ENCODE data around the gene PCNX4. TPM values are rescaled to one million over a fixed set of nuclear protein-coding genes. Genes with fewer than 3 reads are reported as not detected.

The PCNX4 gene
- total RNA-seq, 1 experiment from 2014 or later, result 48.4 TPM

DNA sequence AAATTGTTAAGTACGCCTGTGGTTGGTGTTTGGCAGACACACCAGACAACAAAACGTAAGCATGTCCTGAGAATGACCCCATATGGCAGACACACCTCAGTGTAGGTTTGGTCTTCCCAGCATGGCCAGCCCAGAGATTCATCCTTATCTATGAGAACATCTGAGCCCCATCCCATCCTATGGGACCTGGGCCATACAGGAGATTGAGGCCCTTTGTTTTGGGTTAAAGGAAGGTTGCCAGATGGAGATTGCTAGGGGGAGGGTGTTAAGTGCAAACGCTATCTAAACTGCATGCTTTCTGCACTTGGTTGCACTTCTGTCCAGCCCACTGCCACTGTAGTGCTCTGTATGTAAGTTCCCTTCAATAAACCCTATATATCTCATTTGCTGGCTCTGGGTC lies 4.1 kb upstream of the PCNX4 start:
- ChIA-PET CTCF (no interaction called here), POLR2A (no interaction called here), RAD21 (ENCODE audit: low non-redundant PET in 1 of 2, low total read pairs in 2 of 2, uncharacterized antibody in 2 of 2, unreplicated experiment in 2 of 2) (no interaction called here)
- BruUV-seq (replicated peaks), result no TSS peak
- Histone ChIP-seq H3K9me3 (ENCODE audit: control insufficient read depth in 1 of 2, insufficient read depth in 1 of 2, low read depth in 1 of 2, low read length in 2 of 2) (no peaks in the 10 kb centered on the region), H3K27me3 (ENCODE audit: insufficient read depth, low read length) (no peaks in the 10 kb centered on the region), H3K9ac (ENCODE audit: low read length) (no peak overlapping the region), H4K20me1 (ENCODE audit: insufficient read depth) (no peaks in the 10 kb centered on the region), H2AFZ (ENCODE audit: low read depth, low read length, poor library complexity, severe bottlenecking) (no peak overlapping the region), H3K79me2 (ENCODE audit: insufficient read depth, low read length) (peaks cover 6% of the 10 kb centered on the region), H3K4me3 (replicated peaks in 1 of 2; ENCODE audit: low read depth in 1 of 2, low read length in 2 of 2) (no peak overlapping the region), H3K4me2 (ENCODE audit: low read length) (no peak overlapping the region), H3K27ac (ENCODE audit: low read depth, low read length) (no peak overlapping the region), H3K36me3 (ENCODE audit: control insufficient read depth in 1 of 2, insufficient read depth in 2 of 2, low read length in 2 of 2) (no peaks in the 10 kb centered on the region), H3K4me1 (ENCODE audit: control insufficient read depth in 1 of 2, insufficient read depth in 2 of 2, low read length in 2 of 2) (peaks cover 6 to 7% of the 10 kb centered on the region in 2 experiments), H3K9me2 (ENCODE audit: insufficient read depth) (no peaks in the 10 kb centered on the region)
- intact Hi-C loops (cut with micrococcal nuclease), result no loop called here
- DNase-seq (ENCODE audit: low read depth, low spot score) (no peak), ATAC-seq (no peak)
- TF ChIP-seq POLR2AphosphoS5 (IDR thresholded peaks at IDR 0.05; ENCODE audit: low read depth, low read length) (no peak), EGR1 (IDR thresholded peaks at IDR 0.05; ENCODE audit: low read depth) (no peak), CBX3 (IDR thresholded peaks at IDR 0.05; ENCODE audit: low read depth) (no peak), SRF (IDR thresholded peaks at IDR 0.05; ENCODE audit: low read depth) (no peak), POLR2A (IDR thresholded peaks at IDR 0.05; ENCODE audit: borderline replicate concordance, extremely low read depth, insufficient read depth, insufficient read length) (no peak), ELF1 (IDR thresholded peaks at IDR 0.05; ENCODE audit: borderline replicate concordance, low read depth) (no peak), FOSL1 (IDR thresholded peaks at IDR 0.05; ENCODE audit: low read depth) (no peak), EZH2 (IDR thresholded peaks at IDR 0.05) (no peak), YY1 (IDR thresholded peaks at IDR 0.05; ENCODE audit: extremely low read depth, insufficient replicate concordance, low read depth, low read length) (no peak)
- TF ChIP-seq, protein P1, sequence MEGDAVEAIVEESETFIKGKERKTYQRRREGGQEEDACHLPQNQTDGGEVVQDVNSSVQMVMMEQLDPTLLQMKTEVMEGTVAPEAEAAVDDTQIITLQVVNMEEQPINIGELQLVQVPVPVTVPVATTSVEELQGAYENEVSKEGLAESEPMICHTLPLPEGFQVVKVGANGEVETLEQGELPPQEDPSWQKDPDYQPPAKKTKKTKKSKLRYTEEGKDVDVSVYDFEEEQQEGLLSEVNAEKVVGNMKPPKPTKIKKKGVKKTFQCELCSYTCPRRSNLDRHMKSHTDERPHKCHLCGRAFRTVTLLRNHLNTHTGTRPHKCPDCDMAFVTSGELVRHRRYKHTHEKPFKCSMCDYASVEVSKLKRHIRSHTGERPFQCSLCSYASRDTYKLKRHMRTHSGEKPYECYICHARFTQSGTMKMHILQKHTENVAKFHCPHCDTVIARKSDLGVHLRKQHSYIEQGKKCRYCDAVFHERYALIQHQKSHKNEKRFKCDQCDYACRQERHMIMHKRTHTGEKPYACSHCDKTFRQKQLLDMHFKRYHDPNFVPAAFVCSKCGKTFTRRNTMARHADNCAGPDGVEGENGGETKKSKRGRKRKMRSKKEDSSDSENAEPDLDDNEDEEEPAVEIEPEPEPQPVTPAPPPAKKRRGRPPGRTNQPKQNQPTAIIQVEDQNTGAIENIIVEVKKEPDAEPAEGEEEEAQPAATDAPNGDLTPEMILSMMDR (IDR thresholded peaks at IDR 0.05 in 2 of 3, conservative IDR thresholded peaks at IDR 0.05 in 1 of 3; ENCODE audit: borderline replicate concordance in 1 of 3, insufficient read depth in 1 of 3, low read depth in 2 of 3, low read length in 2 of 3), result no peak

Data from HCT116 (cell line).